H9 (cell line): ENCODE measurements around the gene SCAF8. TPM values are rescaled to one million over a fixed set of nuclear protein-coding genes. Genes with fewer than 3 reads are reported as not detected.

Experiments used
- DNase-seq: peaks from one replicate; pipeline ENCODE4 v3.0.0-alpha.2; 2017
- H2AFZ ChIP-seq: one replicate; pipeline ENCODE4 v1.6.1; 2013; ENCODE audit warnings: mild to moderate bottlenecking, low read length, control low read depth, moderate library complexity
- H2AK5ac ChIP-seq: 2 replicates; pipeline ENCODE4 v1.6.1; 2013; ENCODE audit warnings: low read length, control low read depth, mixed read lengths; ENCODE audit not compliant: insufficient read length
- H2BK120ac ChIP-seq: one replicate; pipeline ENCODE4 v1.6.1; 2013; ENCODE audit warnings: low read depth, mild to moderate bottlenecking, low read length, control low read depth, inconsistent platforms; ENCODE audit not compliant: poor library complexity, severe bottlenecking
- H2BK12ac ChIP-seq: 2 replicates; pipeline ENCODE4 v1.6.1; 2013; ENCODE audit warnings: low read length, control low read depth, mixed read lengths, low read depth; ENCODE audit not compliant: insufficient read length
- H2BK15ac ChIP-seq: 2 replicates; pipeline ENCODE4 v1.6.1; 2013; ENCODE audit warnings: low read depth, low read length, control low read depth
- H2BK20ac ChIP-seq: one replicate; pipeline ENCODE4 v1.6.1; 2013; ENCODE audit warnings: low read depth, mild to moderate bottlenecking, low read length, control low read depth, inconsistent platforms; ENCODE audit not compliant: poor library complexity, severe bottlenecking
- H2BK5ac ChIP-seq: 2 replicates; pipeline ENCODE4 v1.6.1; 2013; ENCODE audit warnings: low read length, control low read depth, mixed read lengths; ENCODE audit not compliant: insufficient read length
- H3K14ac ChIP-seq: 2 replicates; pipeline ENCODE4 v1.6.1; 2013; ENCODE audit warnings: low read length, control low read depth; ENCODE audit not compliant: insufficient read depth
- H3K18ac ChIP-seq: 2 replicates; pipeline ENCODE4 v1.6.1; 2013; ENCODE audit warnings: low read depth, mild to moderate bottlenecking, mixed read lengths, low read length, control low read depth; ENCODE audit not compliant: insufficient read length
- H3K23ac ChIP-seq: 2 replicates; pipeline ENCODE4 v1.6.1; 2013; ENCODE audit warnings: low read length, control low read depth, mixed read lengths, low read depth; ENCODE audit not compliant: insufficient read length
- H3K23me2 ChIP-seq: 2 replicates; pipeline ENCODE4 v1.6.1; 2013; ENCODE audit warnings: low read depth, mild to moderate bottlenecking, mixed read lengths, low read length, control low read depth; ENCODE audit not compliant: insufficient read length, poor library complexity, severe bottlenecking
- H3K27ac ChIP-seq: 2 replicates; pipeline ENCODE4 v1.5.1; 2013; ENCODE audit warnings: low read length, control low read depth, mixed read lengths, low read depth; ENCODE audit not compliant: insufficient read length
- H3K27me3 ChIP-seq: 2 replicates; pipeline ENCODE4 v1.6.1; 2013; ENCODE audit warnings: low read length, control low read depth, inconsistent platforms; ENCODE audit not compliant: insufficient read depth
- H3K4ac ChIP-seq: 2 replicates; pipeline ENCODE4 v1.6.1; 2013; ENCODE audit warnings: low read depth, mild to moderate bottlenecking, control low read depth, inconsistent platforms, low read length, moderate library complexity
- H3K4me1 ChIP-seq: 2 replicates; pipeline ENCODE4 v1.6.1; 2013; ENCODE audit warnings: low read length, control low read depth, inconsistent platforms; ENCODE audit not compliant: insufficient read depth
- H3K4me2 ChIP-seq: 2 replicates; pipeline ENCODE4 v1.6.1; 2013; ENCODE audit warnings: low read length, control low read depth, mixed read lengths; ENCODE audit not compliant: insufficient read length, insufficient read depth
- H3K56ac ChIP-seq: 2 replicates; pipeline ENCODE4 v1.6.1; 2013; ENCODE audit warnings: low read depth, mild to moderate bottlenecking, mixed read lengths, low read length, control low read depth; ENCODE audit not compliant: insufficient read length
- H3K79me1 ChIP-seq: 2 replicates; pipeline ENCODE4 v1.6.1; 2013; ENCODE audit warnings: low read depth, mild to moderate bottlenecking, moderate library complexity, low read length, control low read depth, inconsistent platforms; ENCODE audit not compliant: insufficient read depth, poor library complexity, severe bottlenecking
- H3K79me2 ChIP-seq: 2 replicates; pipeline ENCODE4 v1.6.1; 2013; ENCODE audit warnings: low read length, control low read depth, inconsistent platforms; ENCODE audit not compliant: insufficient read depth
- H3K9ac ChIP-seq: 2 replicates; pipeline ENCODE4 v1.6.1; 2013; ENCODE audit warnings: low read length, control low read depth, mixed read lengths; ENCODE audit not compliant: insufficient read length; ENCODE audit errors: extremely low read depth
- H3K9me3 ChIP-seq: one replicate; pipeline ENCODE4 v1.6.1; 2013; ENCODE audit warnings: low read depth, low read length, inconsistent platforms; ENCODE audit not compliant: control insufficient read depth
- H3T11ph ChIP-seq: one replicate; pipeline ENCODE4 v1.6.1; 2013; ENCODE audit warnings: mild to moderate bottlenecking, low read length, control low read depth, inconsistent platforms
- H4K20me1 ChIP-seq: one replicate; pipeline ENCODE4 v1.6.1; 2013; ENCODE audit not compliant: control insufficient read depth, insufficient read length, insufficient read depth
- H4K5ac ChIP-seq: 2 replicates; pipeline ENCODE4 v1.6.1; 2013; ENCODE audit warnings: low read depth, mild to moderate bottlenecking, mixed read lengths, low read length, control low read depth; ENCODE audit not compliant: insufficient read length
- H4K8ac ChIP-seq: replicated peaks from 2 replicates; pipeline ENCODE4 v1.6.1; 2013; ENCODE audit warnings: low read length, control low read depth, mixed read lengths, low read depth; ENCODE audit not compliant: insufficient read length
- H4K91ac ChIP-seq: 2 replicates; pipeline ENCODE4 v1.6.1; 2013; ENCODE audit warnings: low read depth, mild to moderate bottlenecking, moderate library complexity, mixed read lengths, low read length, control low read depth; ENCODE audit not compliant: insufficient read length
- H3K27ac Mint-ChIP-seq, 3 experiments: 2 replicates in 2 of 3; 3 replicates in 1 of 3; pipeline ENCODE4 v1.8.0; 2020 to 2021; ENCODE audit warnings: mixed read lengths in 3 of 3, mild to moderate bottlenecking in 1 of 3, moderate library complexity in 1 of 3
- H3K27me3 Mint-ChIP-seq: 2 replicates; pipeline ENCODE4 v1.8.0; 2021; ENCODE audit warnings: low read depth, mild to moderate bottlenecking, moderate library complexity, mixed read lengths
- H3K36me3 Mint-ChIP-seq, 3 experiments: 2 replicates in 2 of 3; 3 replicates in 1 of 3; pipeline ENCODE4 v1.8.0; 2020 to 2021; ENCODE audit warnings: low read depth in 3 of 3, mixed read lengths in 3 of 3; ENCODE audit not compliant: insufficient read depth in 1 of 3
- H3K4me1 Mint-ChIP-seq, 2 experiments: 2 replicates each; pipeline ENCODE4 v1.8.0; 2020; ENCODE audit warnings: mixed read lengths in 2 of 2
- H3K4me3 Mint-ChIP-seq, 2 experiments: 2 replicates in 1 of 2; 3 replicates in 1 of 2; pipeline ENCODE4 v1.8.0; 2020 to 2021; ENCODE audit warnings: mild to moderate bottlenecking in 2 of 2, mixed read lengths in 2 of 2, moderate library complexity in 1 of 2
- H3K9me3 Mint-ChIP-seq, 2 experiments: 2 replicates in 1 of 2; 3 replicates in 1 of 2; pipeline ENCODE4 v1.8.0; 2020; ENCODE audit warnings: mild to moderate bottlenecking in 2 of 2, mixed read lengths in 2 of 2, moderate library complexity in 1 of 2
- WGBS: extraction: QIAGEN DNeasy Blood & Tissue Kit; methylation state at CpG from one replicate; pipeline ENCODE4 v1.1.7; 2013; ENCODE audit warnings: missing lambda C conversion rate, low lambda C conversion rate, mixed read lengths; ENCODE audit not compliant: insufficient read length; ENCODE audit errors: extremely low coverage; 5-methylcytosine and 5-hydroxymethylcytosine counted together
- total RNA-seq: library from RNA; stranded (reverse); gene quantifications from 2 replicates; pipeline ENCODE4 v1.2.1, GENCODE V29; 2021
- TF ChIP-seq, protein P1 (sequence below): fragments of 200-600 bp; sonication (generic); conservative IDR thresholded peaks from 3 replicates; pipeline ENCODE4 v1.8.0; 2021; ENCODE audit warnings: antibody characterized with exemption, mild to moderate bottlenecking

Gene SCAF8
- total RNA-seq, 1 experiment from 2014 or later: 78.5 TPM

DNA sequence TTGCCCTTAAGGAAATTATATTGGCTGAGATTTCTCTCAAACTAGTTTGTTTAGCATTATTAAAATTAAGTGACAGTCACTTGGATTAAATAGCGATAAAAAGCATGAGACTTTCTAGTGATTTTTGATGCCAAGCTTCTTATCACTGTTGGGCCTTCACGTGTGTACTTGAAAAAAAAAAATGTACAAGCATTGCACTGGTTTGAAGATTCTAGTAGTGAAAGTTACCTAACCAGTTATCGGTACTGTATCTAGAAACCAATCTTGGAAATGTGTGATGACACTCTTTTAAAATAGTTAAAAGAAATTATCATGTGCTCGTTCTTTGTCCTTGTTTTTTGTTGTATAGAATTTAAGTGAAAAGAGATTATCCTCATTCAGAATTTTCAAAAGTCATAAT is 102.1 kb downstream of the SCAF8 start:
- Histone ChIP-seq H3K27ac (no peak overlapping the region), H2BK12ac (no peak overlapping the region), H3K23me2 (no peaks in the 10 kb centered on the region), H3T11ph (no peak overlapping the region), H3K27me3 (no peaks in the 10 kb centered on the region), H2BK5ac (no peak overlapping the region), H3K79me1 (no peaks in the 10 kb centered on the region), H2AFZ (no peak overlapping the region), H2BK20ac (no peak overlapping the region), H3K14ac (no peak overlapping the region), H3K4me2 (no peak overlapping the region), H3K9me3 (no peaks in the 10 kb centered on the region), H3K79me2 (no peaks in the 10 kb centered on the region), H3K4ac (no peak overlapping the region), H3K18ac (no peak overlapping the region), H4K20me1 (no peaks in the 10 kb centered on the region), H3K23ac (no peak overlapping the region), H4K5ac (no peak overlapping the region), H4K8ac (no peak overlapping the region), H3K9ac (no peak overlapping the region), H2BK15ac (no peak overlapping the region), H2BK120ac (no peak overlapping the region), H3K4me1 (no peaks in the 10 kb centered on the region), H4K91ac (no peak overlapping the region), H2AK5ac (no peak overlapping the region), H3K56ac (no peak overlapping the region)
- H3K4me1 Mint-ChIP-seq: peaks cover 13 to 22% of the 10 kb centered on the region in 2 experiments
- no peak overlapping the region for H3K4me3 Mint-ChIP-seq
- H3K27ac Mint-ChIP-seq: no peak overlapping the region
- H3K36me3 Mint-ChIP-seq: peaks cover 14 to 35% (median 32%) of the 10 kb centered on the region in 3 experiments; a peak in 6 of 7 replicates
- no peak for DNase-seq
- H3K9me3 Mint-ChIP-seq: no peaks in the 10 kb centered on the region
- H3K27me3 Mint-ChIP-seq: no peaks in the 10 kb centered on the region
- TF ChIP-seq, protein P1, sequence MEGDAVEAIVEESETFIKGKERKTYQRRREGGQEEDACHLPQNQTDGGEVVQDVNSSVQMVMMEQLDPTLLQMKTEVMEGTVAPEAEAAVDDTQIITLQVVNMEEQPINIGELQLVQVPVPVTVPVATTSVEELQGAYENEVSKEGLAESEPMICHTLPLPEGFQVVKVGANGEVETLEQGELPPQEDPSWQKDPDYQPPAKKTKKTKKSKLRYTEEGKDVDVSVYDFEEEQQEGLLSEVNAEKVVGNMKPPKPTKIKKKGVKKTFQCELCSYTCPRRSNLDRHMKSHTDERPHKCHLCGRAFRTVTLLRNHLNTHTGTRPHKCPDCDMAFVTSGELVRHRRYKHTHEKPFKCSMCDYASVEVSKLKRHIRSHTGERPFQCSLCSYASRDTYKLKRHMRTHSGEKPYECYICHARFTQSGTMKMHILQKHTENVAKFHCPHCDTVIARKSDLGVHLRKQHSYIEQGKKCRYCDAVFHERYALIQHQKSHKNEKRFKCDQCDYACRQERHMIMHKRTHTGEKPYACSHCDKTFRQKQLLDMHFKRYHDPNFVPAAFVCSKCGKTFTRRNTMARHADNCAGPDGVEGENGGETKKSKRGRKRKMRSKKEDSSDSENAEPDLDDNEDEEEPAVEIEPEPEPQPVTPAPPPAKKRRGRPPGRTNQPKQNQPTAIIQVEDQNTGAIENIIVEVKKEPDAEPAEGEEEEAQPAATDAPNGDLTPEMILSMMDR: no peak
- no CpG with 5 or more reads among the region's 4 CpGs for WGBS
